WI38 (cell line): ENCODE measurements around the gene SCCPDH.
"Not testable (repeated sequence)": the region's sequence is repeated elsewhere in the genome, so short reads cannot be mapped to it uniquely, and the experiment has no call there.

Experiments
- H3K4me3 ChIP-seq: 2 replicates; pipeline ENCODE4 v1.5.1; 2011; ENCODE audit warnings: low read depth, mild to moderate bottlenecking, control low read depth, low read length
- CTCF ChIP-seq: IDR thresholded peaks from 2 replicates; pipeline ENCODE4 v1.5.1; 2012; ENCODE audit warnings: low read depth, mild to moderate bottlenecking, control low read depth, low read length

Gene SCCPDH

DNA sequence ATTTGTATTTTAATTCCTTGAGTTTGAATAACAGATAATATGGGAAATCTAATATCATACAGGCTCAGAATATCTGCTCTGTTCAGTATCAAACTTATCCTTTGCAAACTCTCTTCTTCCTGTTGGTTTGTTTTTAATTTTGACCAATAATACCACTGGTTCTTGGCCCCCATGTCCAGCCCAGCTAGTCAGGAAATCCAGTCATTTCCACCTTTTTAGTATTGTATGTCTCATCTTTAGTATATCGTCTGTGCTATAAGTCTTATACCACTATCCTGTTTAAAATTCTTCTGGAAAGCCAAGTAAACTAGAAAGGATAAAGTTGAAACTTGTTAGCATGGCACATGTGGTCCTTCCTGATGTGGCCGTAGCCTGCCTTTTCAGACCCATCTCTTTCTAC is 10.7 kb downstream of the SCCPDH start:
- TF ChIP-seq CTCF: no peak

DNA sequence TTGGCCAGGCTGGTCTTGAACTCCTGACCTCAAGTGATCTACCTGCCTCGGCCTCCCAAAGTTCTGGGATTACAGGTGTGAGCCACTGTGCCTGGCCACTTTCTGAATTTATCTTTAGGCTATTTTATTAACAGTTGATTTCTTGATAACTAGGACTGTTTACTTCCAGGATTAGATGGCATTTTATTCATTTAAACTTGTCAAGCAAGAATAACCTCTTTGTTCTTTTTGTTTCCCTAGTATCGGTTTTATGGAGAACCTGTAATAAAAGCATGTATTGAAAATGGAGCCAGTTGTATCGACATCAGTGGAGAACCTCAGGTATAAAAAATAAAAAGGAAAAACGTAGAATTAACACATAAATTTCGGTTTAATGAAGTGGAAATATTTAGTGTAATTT is 11.5 kb downstream of the SCCPDH start:
- no peak overlapping the region for H3K4me3 ChIP-seq
- TF ChIP-seq CTCF: no peak

More for the DNA sequence above, 10.7 kb downstream of the SCCPDH start:
- no peak overlapping the region for H3K4me3 ChIP-seq

DNA sequence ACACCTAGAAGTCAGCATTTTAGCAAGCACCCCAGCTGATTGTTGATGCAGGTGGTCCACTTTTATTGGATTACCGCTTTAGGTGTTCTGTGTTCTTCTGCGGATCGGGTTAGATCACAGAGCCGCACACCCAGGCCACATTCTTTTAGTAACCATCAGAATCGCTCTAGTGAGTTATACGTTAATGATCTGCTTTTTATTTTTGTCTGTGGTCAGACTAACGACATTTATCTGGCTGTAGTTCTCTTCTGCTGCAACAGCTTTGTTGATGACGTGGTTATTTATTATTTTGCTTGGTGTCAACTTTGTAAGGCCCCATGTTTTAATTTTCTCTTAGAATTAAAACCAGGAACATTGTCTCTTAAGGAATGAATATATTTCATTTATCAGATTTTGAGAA is 18.2 kb downstream of the SCCPDH start:
- TF ChIP-seq CTCF: no peak
- H3K4me3 ChIP-seq: no peak overlapping the region

DNA sequence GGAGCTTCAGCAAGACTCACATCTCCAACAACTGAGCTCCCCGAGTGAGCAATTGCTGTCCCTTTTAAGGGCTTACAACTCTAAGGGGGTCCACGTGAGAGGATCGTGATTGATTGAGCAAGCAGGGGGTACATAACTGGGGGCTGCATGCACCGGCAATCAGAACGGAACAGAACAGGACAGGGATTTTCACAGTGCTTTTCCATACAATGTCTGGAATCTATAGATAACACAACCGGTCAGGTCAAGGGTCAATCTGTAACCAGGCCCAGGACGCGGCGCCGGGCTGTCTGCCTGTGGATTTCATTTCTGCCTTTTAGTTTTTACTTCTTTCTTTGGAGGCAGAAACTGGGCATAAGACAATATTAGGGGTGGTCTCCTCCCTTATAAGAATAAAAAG is 21.9 kb downstream of the SCCPDH start:
- not testable (repeated sequence) for H3K4me3 ChIP-seq

GRCh38 chr1:246748006-246748405 is 23.8 kb downstream of the SCCPDH start:
- TF ChIP-seq CTCF: no peak
- no peak overlapping the region for H3K4me3 ChIP-seq

- no peak for TF ChIP-seq CTCF
- no peak overlapping the region for H3K4me3 ChIP-seq
Measured at GRCh38 chr1:246748867-246749266, 24.7 kb downstream of the SCCPDH start.

- H3K4me3 ChIP-seq: no peak overlapping the region
- TF ChIP-seq CTCF: no peak
Measured at GRCh38 chr1:246750752-246751151, 26.5 kb downstream of the SCCPDH start.

GRCh38 chr1:246753670-246754535 is 29.7 kb downstream of the SCCPDH start:
- no peak overlapping the region for H3K4me3 ChIP-seq
- TF ChIP-seq CTCF: peak; percentile 74
